ENCODE measurements around the gene SFMBT2. TPM values are rescaled to one million over a fixed set of nuclear protein-coding genes. Genes with fewer than 3 reads are reported as not detected.

Gene SFMBT2
- total and polyA plus RNA-seq, 7 donors: 0.53 to 8.2 (median 3.0) TPM

DNA sequence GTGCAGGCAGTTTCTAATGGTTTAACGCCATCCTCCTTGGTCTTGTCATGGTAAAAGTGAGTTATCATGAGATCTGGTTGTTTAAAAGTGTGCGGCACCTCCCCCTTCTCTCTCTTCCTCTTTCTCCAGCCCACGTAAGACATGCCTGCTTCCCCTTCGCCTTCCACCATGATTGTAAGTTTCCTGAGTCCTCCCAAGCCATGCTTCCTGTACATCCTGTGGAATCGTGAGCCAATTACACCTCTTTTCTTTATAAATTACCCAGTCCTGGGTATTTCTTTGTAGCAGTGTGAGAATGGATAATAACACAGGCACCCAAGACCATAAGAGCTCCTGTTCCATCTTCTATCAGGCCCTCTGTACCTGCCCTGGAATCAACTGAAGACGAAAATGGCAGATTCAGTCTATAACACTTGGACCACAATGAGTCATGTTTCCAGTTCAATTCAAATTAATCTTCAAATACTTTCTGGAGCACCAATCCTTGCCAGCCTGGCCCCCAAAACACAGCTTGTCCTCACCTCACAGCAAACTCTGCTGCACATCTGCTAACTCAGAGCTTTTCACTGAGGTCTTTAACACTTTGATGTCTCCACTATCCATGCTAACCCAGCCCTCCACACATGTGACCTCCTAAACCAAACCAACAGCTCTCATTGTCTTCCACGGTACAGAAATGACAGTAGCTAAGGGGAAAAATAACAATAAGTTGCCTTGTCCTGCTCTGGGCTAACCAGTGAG is 73.2 kb downstream of the SFMBT2 start:
- TF ChIP-seq, protein P1, sequence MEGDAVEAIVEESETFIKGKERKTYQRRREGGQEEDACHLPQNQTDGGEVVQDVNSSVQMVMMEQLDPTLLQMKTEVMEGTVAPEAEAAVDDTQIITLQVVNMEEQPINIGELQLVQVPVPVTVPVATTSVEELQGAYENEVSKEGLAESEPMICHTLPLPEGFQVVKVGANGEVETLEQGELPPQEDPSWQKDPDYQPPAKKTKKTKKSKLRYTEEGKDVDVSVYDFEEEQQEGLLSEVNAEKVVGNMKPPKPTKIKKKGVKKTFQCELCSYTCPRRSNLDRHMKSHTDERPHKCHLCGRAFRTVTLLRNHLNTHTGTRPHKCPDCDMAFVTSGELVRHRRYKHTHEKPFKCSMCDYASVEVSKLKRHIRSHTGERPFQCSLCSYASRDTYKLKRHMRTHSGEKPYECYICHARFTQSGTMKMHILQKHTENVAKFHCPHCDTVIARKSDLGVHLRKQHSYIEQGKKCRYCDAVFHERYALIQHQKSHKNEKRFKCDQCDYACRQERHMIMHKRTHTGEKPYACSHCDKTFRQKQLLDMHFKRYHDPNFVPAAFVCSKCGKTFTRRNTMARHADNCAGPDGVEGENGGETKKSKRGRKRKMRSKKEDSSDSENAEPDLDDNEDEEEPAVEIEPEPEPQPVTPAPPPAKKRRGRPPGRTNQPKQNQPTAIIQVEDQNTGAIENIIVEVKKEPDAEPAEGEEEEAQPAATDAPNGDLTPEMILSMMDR (IDR thresholded peaks at IDR 0.05): no peak

DNA sequence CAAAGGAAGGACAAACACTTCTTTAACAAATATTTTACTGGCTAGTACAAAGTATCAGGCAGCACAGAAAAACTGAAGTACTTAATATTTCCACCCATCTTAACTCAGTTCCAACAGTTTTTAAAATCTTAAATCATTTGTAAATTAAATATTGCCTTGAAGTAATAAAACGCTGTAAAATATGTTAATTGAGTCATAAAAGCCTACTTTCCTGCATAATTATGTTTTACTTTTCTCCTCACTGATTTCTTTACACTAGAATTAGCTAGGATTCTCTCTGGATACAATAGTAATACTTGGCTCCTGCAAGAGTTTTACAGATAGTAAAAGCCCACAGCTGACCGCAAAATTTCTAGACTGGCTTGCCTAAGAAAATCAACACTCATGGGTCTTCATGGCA is 74.9 kb downstream of the SFMBT2 start:
- Histone ChIP-seq H3K36me3 (ENCODE audit: insufficient read depth in 1 of 2, low read depth in 1 of 2) (no peaks in the 10 kb centered on the region), H3K4me1 (peaks cover 3% of the 10 kb centered on the region), H3K4me3 (no peak overlapping the region), H3K27ac (no peak overlapping the region), H3K27me3 (ENCODE audit: insufficient read depth in 3 of 3, low read length in 2 of 3) (peaks cover 0 to 2% (median 0%) of the 10 kb centered on the region in 3 donors), H3K9me3 (no peaks in the 10 kb centered on the region)
- ATAC-seq (no peak), DNase-seq (no peak)
- 68 to 90% (median 80%) methylated on average over 2 of the region's 2 CpGs for WGBS, 3 donors
- intact Hi-C loops (cut with DNase I): no loop called here
- TF ChIP-seq, protein P1 (IDR thresholded peaks at IDR 0.05): no peak

More for the DNA sequence above, 73.2 kb downstream of the SFMBT2 start:
- no peak overlapping the region for H3K4me3 ChIP-seq
- no peak for DNase-seq
- H3K9me3 ChIP-seq: no peaks in the 10 kb centered on the region
- no peak overlapping the region for H3K27ac ChIP-seq
- H3K27me3 ChIP-seq (ENCODE audit: insufficient read depth in 3 of 3, low read length in 2 of 3): peaks cover 0 to 2% (median 0%) of the 10 kb centered on the region in 3 donors
- ATAC-seq: no peak
- intact Hi-C loops (cut with DNase I): no loop called here
- 75 to 90% (median 82%) methylated on average over 7 of the region's 7 CpGs for whole genome bisulfite sequencing, 3 donors
- H3K36me3 ChIP-seq (ENCODE audit: insufficient read depth in 1 of 2, low read depth in 1 of 2): no peaks in the 10 kb centered on the region
- peaks cover 3% of the 10 kb centered on the region for H3K4me1 ChIP-seq

DNA sequence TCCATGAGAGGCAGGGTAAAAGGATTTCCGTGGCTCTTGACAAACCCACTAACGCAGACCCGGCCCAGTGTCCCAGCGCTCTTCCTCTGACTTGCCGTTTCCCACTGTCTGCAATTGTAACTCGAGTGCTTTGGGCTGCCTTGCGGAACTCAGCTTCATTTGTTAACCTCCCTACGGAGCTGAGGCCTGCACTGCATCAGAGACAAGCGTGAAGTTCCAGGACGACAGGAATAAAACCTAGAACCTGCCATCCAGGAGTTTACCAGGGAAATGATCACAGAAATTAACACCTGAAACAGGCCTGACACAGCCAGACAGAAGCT is 76.2 kb downstream of the SFMBT2 start:
- 66 to 74% (median 70%) methylated on average over 10 of the region's 10 CpGs for WGBS, 3 donors

DNA sequence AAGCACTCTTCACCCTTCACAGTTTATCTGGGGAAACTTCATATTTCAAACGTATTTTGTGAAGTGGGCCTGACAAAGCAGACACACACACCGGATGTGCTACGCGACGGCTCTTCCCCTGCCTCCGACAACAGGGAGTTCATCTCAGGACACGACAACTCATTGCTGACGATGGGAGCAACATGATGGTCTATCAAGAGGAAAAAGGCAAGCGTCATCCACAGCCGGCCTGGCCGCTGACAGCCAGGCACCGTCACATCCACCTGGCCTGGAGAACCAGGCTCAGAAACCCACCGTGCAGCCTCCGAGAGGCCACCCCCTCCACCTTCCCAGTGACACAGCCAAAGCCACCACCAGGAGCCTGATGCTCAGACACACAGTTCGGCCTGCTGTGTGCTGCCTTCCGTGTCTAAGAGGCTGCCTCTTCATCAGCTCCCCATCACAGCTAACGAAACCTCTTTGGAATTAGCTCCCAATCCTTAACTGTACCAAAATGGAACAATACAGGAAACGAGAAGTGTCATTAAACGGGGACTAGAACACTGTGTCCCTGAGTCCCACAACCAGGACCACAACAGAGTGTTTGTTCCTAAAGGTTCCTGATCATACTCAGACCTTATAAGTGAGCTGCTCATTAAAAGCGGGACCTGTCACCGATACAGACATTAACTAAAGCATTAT is 76.7 kb downstream of the SFMBT2 start:
- no peaks in the 10 kb centered on the region for H3K9me3 ChIP-seq
- intact Hi-C loops (cut with DNase I): no loop called here
- TF ChIP-seq, protein P1 (IDR thresholded peaks at IDR 0.05): no peak
- H3K36me3 ChIP-seq (ENCODE audit: insufficient read depth in 1 of 2, low read depth in 1 of 2): no peaks in the 10 kb centered on the region
- H3K27me3 ChIP-seq (ENCODE audit: insufficient read depth in 3 of 3, low read length in 2 of 3): peaks cover 0 to 2% (median 0%) of the 10 kb centered on the region in 3 donors
- DNase-seq (no peak), ATAC-seq (peak in 2 of 4 donors; percentile 27 to 58)
- 72 to 79% (median 77%) methylated on average over 21 of the region's 21 CpGs for WGBS, 3 donors
- H3K4me1 ChIP-seq: peaks cover 3% of the 10 kb centered on the region
- no peak overlapping the region for H3K27ac ChIP-seq
- no peak overlapping the region for H3K4me3 ChIP-seq

More for the DNA sequence above, 76.2 kb downstream of the SFMBT2 start:
- DNase-seq: no peak
- Histone ChIP-seq H3K27ac (no peak overlapping the region), H3K4me3 (no peak overlapping the region), H3K4me1 (peaks cover 3% of the 10 kb centered on the region), H3K27me3 (ENCODE audit: insufficient read depth in 3 of 3, low read length in 2 of 3) (peaks cover 0 to 2% (median 0%) of the 10 kb centered on the region in 3 donors), H3K9me3 (no peaks in the 10 kb centered on the region), H3K36me3 (ENCODE audit: insufficient read depth in 1 of 2, low read depth in 1 of 2) (no peaks in the 10 kb centered on the region)
- peak in 1 of 4 donors; percentile 26 for ATAC-seq
- TF ChIP-seq, protein P1 (IDR thresholded peaks at IDR 0.05): no peak
- intact Hi-C loops (cut with DNase I): no loop called here
